Nephron progenitor cell (in vitro differentiated cells): ENCODE measurements around the gene HCN2.
"Not testable (repeated sequence)": the region's sequence is repeated elsewhere in the genome, so short reads cannot be mapped to it uniquely, and the experiment has no call there.

ENCODE experiments used
- DNase-seq: peaks from one replicate; pipeline ENCODE4 v3.0.0; 2021
- H3K27ac Mint-ChIP-seq: 2 replicates; pipeline ENCODE4 v1.8.0; 2021; ENCODE audit warnings: mild to moderate bottlenecking, moderate library complexity, mixed read lengths
- H3K27me3 Mint-ChIP-seq: 2 replicates; pipeline ENCODE4 v1.8.0; 2021; ENCODE audit warnings: mild to moderate bottlenecking, low read depth, mixed read lengths; ENCODE audit not compliant: poor library complexity
- H3K36me3 Mint-ChIP-seq: 2 replicates; pipeline ENCODE4 v1.8.0; 2021; ENCODE audit warnings: low read depth, mixed read lengths
- H3K4me1 Mint-ChIP-seq: 2 replicates; pipeline ENCODE4 v1.8.0; 2021; ENCODE audit warnings: mixed read lengths
- H3K4me3 Mint-ChIP-seq: 2 replicates; pipeline ENCODE4 v1.8.0; 2021; ENCODE audit warnings: mild to moderate bottlenecking, moderate library complexity, mixed read lengths
- H3K9me3 Mint-ChIP-seq: 2 replicates; pipeline ENCODE4 v1.8.0; 2021; ENCODE audit warnings: mild to moderate bottlenecking, moderate library complexity, mixed read lengths
- TF ChIP-seq, protein P1 (sequence below): fragments of 200-600 bp; sonication (generic); IDR thresholded peaks from 2 replicates; pipeline ENCODE4 v1.5.0; 2021; ENCODE audit warnings: antibody characterized with exemption

The HCN2 gene

GRCh38 chr19:596263-596655, 6.6 kb downstream of the HCN2 start:
- Mint-ChIP-seq H3K4me3 (no peak overlapping the region), H3K9me3 (peaks cover 12% of the 10 kb centered on the region), H3K36me3 (no peaks in the 10 kb centered on the region), H3K27ac (no peak overlapping the region), H3K4me1 (no peaks in the 10 kb centered on the region), H3K27me3 (peaks cover 55% of the 10 kb centered on the region)
- TF ChIP-seq, protein P1, sequence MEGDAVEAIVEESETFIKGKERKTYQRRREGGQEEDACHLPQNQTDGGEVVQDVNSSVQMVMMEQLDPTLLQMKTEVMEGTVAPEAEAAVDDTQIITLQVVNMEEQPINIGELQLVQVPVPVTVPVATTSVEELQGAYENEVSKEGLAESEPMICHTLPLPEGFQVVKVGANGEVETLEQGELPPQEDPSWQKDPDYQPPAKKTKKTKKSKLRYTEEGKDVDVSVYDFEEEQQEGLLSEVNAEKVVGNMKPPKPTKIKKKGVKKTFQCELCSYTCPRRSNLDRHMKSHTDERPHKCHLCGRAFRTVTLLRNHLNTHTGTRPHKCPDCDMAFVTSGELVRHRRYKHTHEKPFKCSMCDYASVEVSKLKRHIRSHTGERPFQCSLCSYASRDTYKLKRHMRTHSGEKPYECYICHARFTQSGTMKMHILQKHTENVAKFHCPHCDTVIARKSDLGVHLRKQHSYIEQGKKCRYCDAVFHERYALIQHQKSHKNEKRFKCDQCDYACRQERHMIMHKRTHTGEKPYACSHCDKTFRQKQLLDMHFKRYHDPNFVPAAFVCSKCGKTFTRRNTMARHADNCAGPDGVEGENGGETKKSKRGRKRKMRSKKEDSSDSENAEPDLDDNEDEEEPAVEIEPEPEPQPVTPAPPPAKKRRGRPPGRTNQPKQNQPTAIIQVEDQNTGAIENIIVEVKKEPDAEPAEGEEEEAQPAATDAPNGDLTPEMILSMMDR: no peak
- DNase-seq: no peak

GRCh38 chr19:597406-598315, 8.0 kb downstream of the HCN2 start:
- Mint-ChIP-seq H3K4me1 (no peaks in the 10 kb centered on the region), H3K4me3 (no peak overlapping the region), H3K27ac (no peak overlapping the region), H3K9me3 (peaks cover 22% of the 10 kb centered on the region), H3K27me3 (peaks cover 47% of the 10 kb centered on the region), H3K36me3 (no peaks in the 10 kb centered on the region)
- TF ChIP-seq, protein P1: no peak
- DNase-seq: no peak

GRCh38 chr19:601310-601709, 11.6 kb downstream of the HCN2 start:
- DNase-seq: no peak
- H3K27ac Mint-ChIP-seq: no peak overlapping the region
- H3K4me3 Mint-ChIP-seq: no peak overlapping the region
- peaks cover 30% of the 10 kb centered on the region for H3K9me3 Mint-ChIP-seq
- H3K27me3 Mint-ChIP-seq: peaks cover 17% of the 10 kb centered on the region
- H3K4me1 Mint-ChIP-seq: no peaks in the 10 kb centered on the region
- TF ChIP-seq, protein P1: no peak
- H3K36me3 Mint-ChIP-seq: no peaks in the 10 kb centered on the region

- Mint-ChIP-seq H3K9me3 (peaks cover 30% of the 10 kb centered on the region), H3K27me3 (peaks cover 17% of the 10 kb centered on the region), H3K27ac (no peak overlapping the region), H3K4me1 (no peaks in the 10 kb centered on the region), H3K36me3 (no peaks in the 10 kb centered on the region), H3K4me3 (no peak overlapping the region)
- TF ChIP-seq, protein P1: no peak
- no peak for DNase-seq
Measured at GRCh38 chr19:601790-602189, 12.1 kb downstream of the HCN2 start.

DNA sequence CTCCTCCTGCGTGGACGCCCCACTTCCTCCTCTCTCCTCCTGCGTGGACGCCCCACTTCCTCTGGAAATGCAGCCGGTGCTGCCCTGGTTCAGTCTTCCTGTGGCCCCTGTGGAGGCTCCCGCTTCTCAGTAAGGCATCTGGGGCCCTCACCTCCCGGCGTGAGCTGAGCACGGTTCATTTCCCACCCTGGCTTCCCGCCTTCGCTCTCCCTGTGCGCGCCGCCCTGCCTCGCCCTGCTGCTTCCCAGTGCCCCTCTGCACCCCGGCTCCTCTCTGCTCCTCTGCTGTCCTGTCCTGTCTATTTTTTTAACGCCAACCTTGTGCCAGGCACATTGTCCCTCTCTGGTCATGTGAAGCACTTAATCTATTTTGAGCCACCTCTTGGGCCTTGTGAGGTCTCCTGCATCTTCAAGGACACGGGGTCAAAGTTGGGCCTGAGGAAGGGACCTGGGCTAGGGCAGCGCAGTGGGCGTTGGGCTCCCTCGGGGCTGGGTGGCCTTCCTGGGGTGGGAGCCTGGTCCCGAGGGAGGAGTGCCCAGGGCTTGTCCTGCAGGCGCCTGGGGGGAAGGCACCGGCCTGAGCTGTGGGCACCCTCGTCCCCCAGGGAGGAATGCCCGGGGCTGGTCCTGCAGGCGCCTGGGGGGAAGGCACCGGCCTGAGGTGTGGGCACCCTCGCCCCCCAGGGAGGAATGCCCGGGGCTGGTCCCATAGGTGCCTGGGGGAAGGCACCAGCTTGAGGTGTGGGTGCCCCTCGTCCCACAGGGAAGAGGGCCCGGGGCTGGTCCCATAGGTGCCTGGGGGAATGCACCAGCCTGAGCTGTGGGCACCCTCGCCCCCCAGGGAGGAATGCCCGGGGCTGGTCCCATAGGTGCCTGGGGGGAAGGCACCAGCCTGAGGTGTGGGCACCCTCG, 13.0 kb downstream of the HCN2 start:
- H3K27me3 Mint-ChIP-seq: peaks cover 17% of the 10 kb centered on the region
- peaks cover 30% of the 10 kb centered on the region for H3K9me3 Mint-ChIP-seq
- H3K27ac Mint-ChIP-seq: no peak overlapping the region
- H3K4me3 Mint-ChIP-seq: no peak overlapping the region
- TF ChIP-seq, protein P1: no peak
- DNase-seq: no peak
- no peaks in the 10 kb centered on the region for H3K4me1 Mint-ChIP-seq
- H3K36me3 Mint-ChIP-seq: no peaks in the 10 kb centered on the region

DNA sequence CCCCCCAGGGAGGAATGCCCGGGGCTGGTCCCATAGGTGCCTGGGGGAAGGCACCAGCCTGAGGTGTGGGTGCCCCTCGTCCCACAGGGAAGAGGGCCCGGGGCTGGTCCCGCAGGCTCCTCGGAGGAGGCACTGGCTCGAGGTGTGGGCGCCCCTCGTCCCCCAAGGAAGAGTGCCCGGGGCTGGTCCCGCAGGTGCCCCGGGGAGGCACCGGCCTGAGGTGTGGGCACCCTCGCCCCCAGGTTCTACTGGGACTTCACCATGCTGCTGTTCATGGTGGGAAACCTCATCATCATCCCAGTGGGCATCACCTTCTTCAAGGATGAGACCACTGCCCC, 13.6 kb downstream of the HCN2 start:
- Mint-ChIP-seq H3K27me3 (peaks cover 17% of the 10 kb centered on the region), H3K9me3 (peaks cover 30% of the 10 kb centered on the region)
- DNase-seq, H3K4me3 Mint-ChIP-seq, H3K4me1 Mint-ChIP-seq, H3K27ac Mint-ChIP-seq, H3K36me3 Mint-ChIP-seq: not testable (repeated sequence)

DNA sequence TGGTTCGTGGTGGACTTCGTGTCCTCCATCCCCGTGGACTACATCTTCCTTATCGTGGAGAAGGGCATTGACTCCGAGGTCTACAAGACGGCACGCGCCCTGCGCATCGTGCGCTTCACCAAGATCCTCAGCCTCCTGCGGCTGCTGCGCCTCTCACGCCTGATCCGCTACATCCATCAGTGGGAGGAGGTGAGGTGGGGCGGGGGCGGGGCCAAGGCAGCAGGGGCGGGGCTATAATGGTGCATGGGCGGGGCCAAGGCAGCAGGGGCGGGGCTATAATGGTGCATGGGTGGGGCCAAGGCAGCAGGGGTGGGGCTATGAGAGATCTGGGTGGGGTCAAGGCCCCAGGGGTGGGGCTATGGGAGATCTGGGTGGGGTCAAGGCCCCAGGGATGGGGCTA, 14.1 kb downstream of the HCN2 start:
- not testable (repeated sequence) for H3K36me3 Mint-ChIP-seq, H3K27ac Mint-ChIP-seq, H3K4me1 Mint-ChIP-seq, H3K4me3 Mint-ChIP-seq, DNase-seq
- Mint-ChIP-seq H3K27me3 (peaks cover 17% of the 10 kb centered on the region), H3K9me3 (peaks cover 30% of the 10 kb centered on the region)
